Activated CD4-positive, alpha-beta T cell treated with anti-CD3 and anti-CD28 coated beads for 1 hour (primary cell): ENCODE results near the gene S100A5.

Experiments
- DNase-seq: peaks from one replicate; pipeline ENCODE4 v3.0.0-alpha.2; 2020

The S100A5 gene

GRCh38 chr1:153546796-153547559 lies 6.2 kb upstream of the S100A5 start:
- no peak for DNase-seq

DNA sequence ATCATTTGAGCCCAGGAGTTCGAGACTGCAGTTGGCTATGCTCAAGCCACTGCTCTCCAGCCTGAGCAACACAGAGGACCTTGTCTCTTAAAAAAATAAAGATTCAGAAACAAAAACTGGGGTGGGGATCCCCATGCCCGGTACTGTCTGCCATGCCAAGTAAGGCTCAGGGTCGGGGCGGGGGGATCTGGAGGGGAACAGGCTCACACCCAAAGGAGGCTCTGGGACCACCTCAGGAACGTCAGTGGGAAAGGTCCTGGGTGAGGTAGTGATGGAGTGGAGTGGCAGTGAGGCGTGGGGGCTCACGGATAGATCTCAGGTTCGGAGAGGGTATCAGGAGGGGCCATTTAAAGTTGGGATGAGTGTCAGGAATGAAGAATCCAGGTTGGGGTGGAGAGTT lies 5.6 kb upstream of the S100A5 start:
- DNase-seq: no peak

DNA sequence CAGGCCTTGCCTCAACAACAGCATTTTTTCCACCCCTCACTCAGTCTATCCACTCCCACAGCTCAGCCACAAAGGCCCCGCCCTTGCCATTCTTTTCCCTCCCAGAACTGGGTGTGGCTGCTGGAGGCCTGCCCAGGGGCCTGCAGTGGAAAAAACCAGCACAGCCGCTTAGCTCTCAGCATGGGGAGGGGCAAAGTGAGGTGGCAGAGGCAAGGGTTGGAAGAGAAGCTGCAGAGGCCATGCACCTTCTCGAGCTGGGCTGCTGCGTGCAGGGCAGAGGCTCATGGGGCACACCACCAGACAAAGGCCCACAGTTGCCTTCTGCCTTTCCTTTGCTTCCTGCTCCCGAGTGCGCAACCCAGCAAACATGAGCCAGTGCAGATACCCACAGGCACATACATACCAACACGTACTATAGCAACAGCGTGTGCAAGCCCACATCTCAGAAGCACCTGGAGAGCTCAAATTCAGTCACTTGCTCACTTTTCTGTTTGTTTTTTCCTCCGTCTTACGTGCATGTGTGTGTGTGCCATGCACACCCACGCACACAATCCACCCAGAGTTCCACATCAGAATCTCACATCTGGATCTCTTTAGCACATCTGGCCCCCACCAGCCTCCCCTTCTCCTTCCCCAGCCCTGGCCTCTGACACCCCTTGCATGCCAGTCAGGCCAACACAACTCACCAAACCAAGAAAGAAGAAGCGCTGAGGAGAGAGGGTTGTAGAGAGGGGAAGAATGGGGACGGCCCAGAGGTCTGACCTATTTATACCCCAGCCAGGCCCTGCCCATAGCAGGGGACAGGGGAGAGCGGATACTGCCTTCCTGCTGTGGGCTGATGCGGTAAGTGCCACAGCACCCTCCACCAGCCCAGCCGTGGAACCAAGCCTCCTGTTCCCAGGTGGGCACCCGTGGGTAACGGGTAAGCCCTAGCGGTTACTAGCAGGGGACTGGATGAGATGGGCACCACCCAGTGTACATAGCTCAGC lies 4.6 kb upstream of the S100A5 start, which contains the start of gene S100A4:
Gene S100A4 (minus strand): TSS at position 740 of the 989 bp plus-strand sequence. CDS start 1,012 bp downstream, outside the sequence.
- DNase-seq: peak; percentile 88

- DNase-seq: no peak
Observed at GRCh38 chr1:153544453-153545066, 3.8 kb upstream of the S100A5 start.

- no peak for DNase-seq
Observed at GRCh38 chr1:153543736-153544135, 3.0 kb upstream of the S100A5 start.

- no peak for DNase-seq
Observed at GRCh38 chr1:153542956-153543711, 2.4 kb upstream of the S100A5 start.

- DNase-seq: no peak
Observed at GRCh38 chr1:153541641-153542590, 1.2 kb upstream of the S100A5 start.

GRCh38 chr1:153539395-153540093 lies 1.2 kb downstream of the S100A5 start:
- no peak for DNase-seq

GRCh38 chr1:153538315-153538821 lies 2.4 kb downstream of the S100A5 start:
- DNase-seq: no peak

DNA sequence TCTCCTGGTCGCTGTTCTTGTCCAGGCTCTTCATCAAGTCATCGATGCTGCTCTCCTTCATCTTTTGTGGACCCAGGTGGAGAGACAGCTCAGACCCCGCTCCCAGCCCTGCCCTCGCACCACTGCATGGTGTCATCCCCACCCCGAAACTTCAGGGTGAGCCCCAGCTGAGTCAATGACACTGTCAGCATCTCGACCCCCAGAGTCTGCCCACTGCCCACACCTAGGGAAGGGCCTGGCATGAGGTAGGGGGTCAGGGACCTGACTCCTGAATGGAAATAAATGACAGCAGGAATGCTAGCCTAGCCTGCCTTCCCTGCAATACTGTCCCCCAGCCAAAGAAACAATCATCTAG lies 3.4 kb downstream of the S100A5 start:
- no peak for DNase-seq

DNA sequence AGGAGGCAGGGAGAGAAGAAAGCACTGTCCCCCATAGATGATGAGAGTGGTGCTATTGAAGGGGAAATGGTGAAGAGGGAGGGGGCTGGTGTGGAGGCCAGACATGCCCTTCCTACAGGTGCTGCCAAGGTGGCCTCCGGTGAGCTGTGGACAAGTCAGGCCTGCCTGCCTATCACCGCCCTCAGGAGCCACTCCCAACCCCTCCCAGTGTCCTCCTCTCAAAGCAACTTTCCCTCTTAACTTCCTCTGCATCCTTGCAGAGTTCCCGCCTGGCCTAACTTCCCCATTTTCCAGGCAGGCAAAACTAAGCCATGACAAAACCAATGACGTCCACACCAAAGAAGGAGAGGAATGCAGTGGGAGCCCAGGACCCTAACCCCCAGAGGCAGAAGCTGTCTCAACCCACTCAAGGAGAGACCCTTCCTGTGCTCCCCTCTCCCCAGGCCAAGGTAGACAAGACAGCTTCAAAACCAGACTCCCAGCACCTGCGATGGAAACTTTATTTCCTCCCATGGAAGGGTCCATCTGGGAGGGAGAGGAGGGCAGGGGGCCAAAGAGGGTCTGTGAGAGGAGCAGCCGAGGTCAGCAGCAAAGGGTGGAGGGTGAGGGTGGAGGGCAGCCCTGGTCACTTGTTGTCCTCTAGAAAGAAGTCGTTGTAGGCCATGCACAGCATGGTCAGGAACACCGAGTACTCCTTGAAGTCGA lies 3.9 kb downstream of the S100A5 start:
- no peak for DNase-seq

DNA sequence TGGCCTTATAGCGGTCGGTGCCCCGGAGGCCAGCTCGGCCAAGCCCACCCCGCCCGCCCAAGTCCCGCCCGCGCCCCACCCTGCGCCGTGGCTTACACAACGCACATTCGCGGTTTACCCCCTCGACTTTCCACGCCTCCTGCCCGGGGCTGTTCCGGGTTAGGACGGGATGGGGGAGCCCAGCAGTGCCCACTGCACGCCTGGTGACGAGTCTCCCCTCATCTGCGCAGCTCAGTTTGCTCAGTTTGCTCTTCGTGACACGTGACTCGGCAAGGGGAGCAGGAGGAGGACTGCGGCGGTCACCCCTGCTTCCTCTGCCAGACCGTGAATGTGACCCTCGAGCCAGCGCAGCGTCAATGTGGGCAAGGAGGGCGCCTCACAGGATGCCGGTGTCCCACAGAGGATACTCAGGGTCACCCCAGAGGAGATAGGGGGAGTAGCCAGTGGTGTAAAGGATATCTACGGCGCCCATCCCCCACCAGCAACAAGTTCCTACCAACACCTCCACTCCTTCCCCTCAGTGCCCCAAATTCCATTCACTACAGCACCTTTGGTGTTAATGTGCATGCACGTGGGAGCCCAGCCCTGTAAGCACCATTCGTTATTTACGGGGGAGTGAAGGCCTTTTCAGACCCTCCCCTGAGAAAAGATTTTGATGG lies 4.6 kb downstream of the S100A5 start:
- peak; percentile 64 for DNase-seq

DNA sequence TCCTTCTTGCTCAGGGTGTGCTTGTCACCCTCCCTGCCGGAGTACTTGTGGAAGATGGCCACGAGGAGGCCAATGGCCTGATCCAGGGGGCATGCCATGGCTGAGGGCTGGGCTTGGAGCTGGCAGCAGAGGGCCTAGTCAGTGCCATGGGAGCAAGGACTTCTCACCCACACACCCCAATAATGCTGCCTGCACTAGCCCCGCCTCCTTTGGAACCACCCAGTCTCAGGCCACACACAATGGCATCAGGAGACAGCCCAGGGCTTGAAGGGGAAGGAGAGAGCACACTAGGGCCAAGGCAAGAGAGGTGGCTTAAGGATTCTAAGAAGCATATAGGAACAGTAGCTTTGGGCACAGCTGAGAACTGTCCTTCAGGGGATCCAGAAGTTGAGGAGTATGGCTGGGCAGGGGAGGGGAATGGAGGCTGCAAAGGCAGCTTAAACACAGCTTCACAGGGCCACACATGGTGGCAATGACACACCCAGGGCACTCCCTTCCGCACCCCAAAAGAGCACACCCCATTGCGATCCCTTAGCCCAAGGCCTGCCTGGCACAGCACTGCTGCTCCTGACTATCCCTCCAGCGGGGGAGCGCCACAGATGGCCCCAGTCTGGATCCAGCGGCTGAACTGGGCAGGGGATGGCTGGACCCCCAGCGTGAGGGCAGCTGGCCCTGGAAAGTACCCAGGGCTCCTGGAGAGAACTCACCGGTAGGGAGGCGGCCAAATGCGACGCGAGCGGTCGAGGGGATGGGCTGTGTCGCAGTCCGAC lies 5.3 kb downstream of the S100A5 start, which contains the start of gene S100A6:
Gene S100A6 (minus strand): TSS at position 750 of the 770 bp plus-strand sequence. CDS start 652 bp downstream, at position 98.
- peak; percentile 18 for DNase-seq

GRCh38 chr1:153534925-153535241 lies 5.9 kb downstream of the S100A5 start:
- DNase-seq: no peak

DNA sequence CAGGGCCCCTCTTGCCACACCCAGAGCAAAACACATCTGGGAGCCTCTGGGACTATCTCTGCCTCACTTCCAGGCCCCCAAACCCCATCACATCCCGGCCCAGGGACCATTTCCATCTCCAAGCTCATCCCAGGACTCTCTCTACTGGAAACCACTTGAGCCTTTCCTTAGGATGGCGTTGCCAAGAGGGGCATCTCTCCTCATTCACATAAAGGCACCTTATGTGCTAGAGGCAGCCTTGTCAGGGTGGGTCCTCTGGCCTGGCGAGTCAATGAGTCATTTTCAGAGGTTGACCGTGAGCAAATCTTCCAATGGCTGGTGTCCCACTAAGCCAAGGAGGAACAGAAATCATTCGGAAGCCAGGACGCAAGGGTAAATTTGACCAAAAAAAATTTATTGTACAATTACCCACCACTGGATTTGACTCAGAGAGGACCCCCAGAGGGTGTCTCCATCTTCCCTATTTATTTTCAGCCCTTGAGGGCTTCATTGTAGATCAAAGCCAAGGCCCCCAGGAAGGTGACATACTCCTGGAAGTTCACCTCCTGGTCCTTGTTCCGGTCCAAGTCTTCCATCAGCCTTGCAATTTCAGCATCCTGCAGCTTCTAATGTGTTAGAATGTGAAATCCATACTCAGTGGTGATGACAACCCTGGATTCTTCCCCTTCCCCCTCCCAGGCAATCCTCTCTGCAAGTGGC lies 6.4 kb downstream of the S100A5 start:
- no peak for DNase-seq

GRCh38 chr1:153533689-153534201 lies 7.0 kb downstream of the S100A5 start:
- no peak for DNase-seq

GRCh38 chr1:153532769-153533599 lies 7.8 kb downstream of the S100A5 start:
- peak; percentile 63 for DNase-seq
